Cardiac ventricle fibroblast (primary cell): ENCODE results near the gene HEMK1. TPM values are rescaled to one million over a fixed set of nuclear protein-coding genes. Genes with fewer than 3 reads are reported as not detected.

Experiments used
- total RNA-seq: library from RNA; depleted of rRNA; stranded (reverse); fragments of >200 nt; gene quantifications from 2 replicates; pipeline ENCODE4 v1.2.3, GENCODE V29; 2015

HEMK1 gene, protein sequence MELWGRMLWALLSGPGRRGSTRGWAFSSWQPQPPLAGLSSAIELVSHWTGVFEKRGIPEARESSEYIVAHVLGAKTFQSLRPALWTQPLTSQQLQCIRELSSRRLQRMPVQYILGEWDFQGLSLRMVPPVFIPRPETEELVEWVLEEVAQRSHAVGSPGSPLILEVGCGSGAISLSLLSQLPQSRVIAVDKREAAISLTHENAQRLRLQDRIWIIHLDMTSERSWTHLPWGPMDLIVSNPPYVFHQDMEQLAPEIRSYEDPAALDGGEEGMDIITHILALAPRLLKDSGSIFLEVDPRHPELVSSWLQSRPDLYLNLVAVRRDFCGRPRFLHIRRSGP
- 11.3 and 13.9 TPM in 2 replicates for total RNA-seq

DNA sequence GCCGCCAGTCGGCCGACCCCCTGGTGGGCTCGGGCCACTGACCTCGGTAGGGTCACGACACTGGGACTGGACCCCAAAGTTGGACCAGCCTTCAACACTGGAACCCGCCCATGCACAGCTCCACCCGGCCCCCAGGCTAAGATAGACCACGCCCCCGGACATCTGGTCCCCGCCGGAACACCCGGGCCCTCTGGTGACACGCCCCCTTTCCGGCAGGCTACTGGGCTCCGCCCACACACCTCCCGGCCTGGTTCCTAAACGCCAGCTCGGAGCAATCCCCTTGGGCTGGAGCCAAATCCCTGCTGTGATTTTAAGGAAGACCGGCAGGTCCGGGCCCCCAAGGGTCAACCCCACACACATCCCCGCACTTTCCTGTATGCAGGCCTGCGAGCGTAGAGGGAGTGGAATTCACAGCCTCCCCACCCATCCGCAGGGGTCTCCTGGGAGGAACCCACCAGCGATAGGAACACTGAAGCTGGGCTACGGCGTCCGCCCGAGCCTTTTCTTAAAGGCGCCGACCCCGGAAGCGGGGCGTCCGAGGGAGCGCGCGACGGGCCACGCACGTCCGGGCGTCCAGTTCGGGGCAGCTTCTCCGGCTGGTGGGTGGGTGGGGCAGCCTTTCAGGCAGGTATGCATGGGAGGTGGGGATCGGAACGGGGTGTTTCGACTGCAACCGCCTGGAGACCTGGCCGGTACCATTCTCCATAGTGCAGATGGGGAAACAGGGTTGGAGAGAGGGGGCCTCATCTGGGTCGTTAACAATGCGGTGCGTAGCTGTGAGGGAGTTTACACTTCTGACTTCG, at the start of gene HEMK1:
HEMK1 (plus strand) TSS at position 576 of the 803 bp plus-strand sequence. CDS start 1,583 bp downstream, outside the sequence.

DNA sequence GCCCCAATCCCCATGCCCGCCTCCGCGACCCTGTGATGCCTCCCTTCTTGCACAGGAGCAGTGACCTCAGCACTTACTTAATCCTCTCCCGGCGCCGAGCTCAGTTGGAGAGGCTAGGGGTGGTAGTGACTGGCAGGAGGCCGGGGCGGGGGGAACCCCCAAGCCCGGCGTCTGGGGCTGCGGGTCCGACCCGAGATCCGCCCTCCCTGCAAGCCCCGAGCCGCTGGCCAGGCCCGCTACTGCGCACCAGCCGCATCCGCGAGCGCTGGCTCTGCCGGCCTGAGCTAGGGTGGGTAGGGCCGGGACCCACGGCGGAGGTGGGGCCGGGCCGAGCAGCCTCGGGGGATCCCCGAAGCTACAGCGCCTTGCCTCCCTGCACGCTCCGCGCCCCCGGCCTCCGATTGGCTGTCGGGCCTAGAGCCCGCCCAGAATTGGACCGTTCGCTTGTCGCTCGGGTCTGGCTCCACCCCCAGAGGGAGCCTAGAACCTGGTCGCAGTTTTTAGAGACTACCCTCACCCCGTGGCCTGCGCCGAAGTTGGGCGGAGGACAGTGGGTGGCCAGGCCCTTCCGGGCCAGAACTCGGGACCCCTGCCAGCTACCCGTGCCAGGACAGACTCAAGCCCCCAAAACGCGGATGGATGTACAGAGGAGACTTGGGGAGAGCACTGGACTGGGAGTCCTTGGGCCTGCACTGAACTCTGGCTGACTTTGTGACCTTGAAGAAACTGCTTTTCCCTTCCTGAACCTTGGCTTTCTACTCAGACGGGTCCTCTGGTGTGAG, 1.7 kb upstream of the HEMK1 start, which contains the start of gene C3orf18:
C3orf18 (minus strand) TSS at position 362 of the 782 bp plus-strand sequence. CDS start 2,048 bp downstream, outside the sequence.

DNA sequence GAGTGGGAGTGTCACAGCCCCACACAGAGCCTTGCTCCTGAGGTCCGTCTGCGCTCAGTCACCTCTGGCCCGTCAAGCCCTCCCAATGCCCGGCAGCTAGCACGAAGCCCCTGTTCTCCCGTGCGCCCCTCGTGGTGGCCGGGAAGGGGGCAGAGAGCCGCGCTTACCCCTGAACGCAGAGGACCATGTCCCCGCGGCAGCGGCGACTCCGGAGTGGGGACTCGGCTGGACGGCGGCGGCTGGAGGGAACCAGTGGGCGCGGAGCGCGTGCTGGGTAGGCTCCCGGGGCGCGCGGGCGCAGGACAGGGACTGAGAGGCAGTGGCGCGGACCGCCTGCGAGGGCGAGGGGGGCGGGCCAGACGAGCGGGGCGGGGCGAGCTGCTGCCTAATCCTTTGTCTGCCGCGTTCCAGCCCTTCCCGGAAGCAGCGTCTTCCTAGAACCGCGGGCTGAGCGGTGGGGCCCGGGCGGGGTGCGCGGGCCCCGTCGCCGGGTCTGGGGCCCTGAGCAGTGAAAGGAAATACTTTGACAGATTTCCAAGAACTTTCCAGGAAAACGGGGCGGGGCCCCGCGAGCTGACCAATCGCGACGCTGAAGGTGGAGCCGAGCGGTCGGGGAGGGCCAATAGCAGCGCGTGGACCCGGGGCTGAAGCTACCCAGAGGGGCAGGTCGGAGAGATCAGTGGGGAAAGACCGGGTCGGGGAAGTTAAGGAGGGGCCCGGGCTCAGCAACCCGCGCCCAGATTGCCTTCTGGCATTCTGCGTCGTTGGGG, 42.3 kb downstream of the HEMK1 start, which contains the start of gene CISH:
CISH (minus strand) TSS at position 311 of the 770 bp plus-strand sequence; CDS start at position 187, 124 bp downstream.

DNA sequence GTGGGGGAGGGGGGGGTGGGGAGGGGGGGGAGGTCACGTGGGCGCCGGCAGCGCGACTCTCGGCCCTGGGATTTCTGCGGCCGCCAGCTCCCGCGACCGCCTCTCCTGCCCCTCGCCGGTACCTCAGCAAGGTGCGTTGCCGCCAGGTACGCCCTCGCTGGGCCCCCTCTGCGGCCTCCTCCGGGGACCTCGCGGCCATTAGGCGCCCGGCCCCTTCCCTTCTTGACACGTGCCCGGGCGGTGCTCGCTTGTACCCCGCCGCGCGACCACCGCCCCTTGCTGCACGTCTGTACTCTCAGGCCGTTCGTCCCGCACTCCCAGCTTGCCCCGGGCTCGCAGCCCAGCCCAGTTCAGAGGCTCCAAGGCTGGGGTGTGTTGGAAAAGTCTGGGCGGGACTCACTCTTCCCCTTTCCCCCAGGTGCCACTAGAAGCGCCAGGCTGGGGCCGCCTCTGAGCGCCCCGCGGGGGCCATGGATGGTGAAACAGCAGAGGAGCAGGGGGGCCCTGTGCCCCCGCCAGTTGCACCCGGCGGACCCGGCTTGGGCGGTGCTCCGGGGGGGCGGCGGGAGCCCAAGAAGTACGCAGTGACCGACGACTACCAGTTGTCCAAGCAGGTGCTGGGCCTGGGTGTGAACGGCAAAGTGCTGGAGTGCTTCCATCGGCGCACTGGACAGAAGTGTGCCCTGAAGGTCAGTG, 47.9 kb downstream of the HEMK1 start, which contains the start of gene MAPKAPK3:
MAPKAPK3 (plus strand) TSS at position 56 of the 696 bp plus-strand sequence; CDS start at position 471, 415 bp downstream.

Other genes with a start within 250 kb of the HEMK1 start
- 51.3 and 65.4 TPM in 2 replicates for gene HYAL2, start 246.8 kb upstream of the HEMK1 start, total RNA-seq
- 11.4 and 41.2 TPM in 2 replicates for gene TUSC2, start 241.3 kb upstream of the HEMK1 start, total RNA-seq
- 18.4 and 23.3 TPM in 2 replicates for gene RASSF1, start 228.7 kb upstream of the HEMK1 start, total RNA-seq
- gene ZMYND10, start 223.8 kb upstream of the HEMK1 start, total RNA-seq: 0.06 and 0.24 TPM in 2 replicates
- 15.5 and 22.6 TPM in 2 replicates for gene NPRL2, start 218.7 kb upstream of the HEMK1 start, total RNA-seq
- 21.4 and 29.5 TPM in 2 replicates for gene CYB561D2, start 218.7 kb upstream of the HEMK1 start, total RNA-seq
- 62.7 and 65.7 TPM in 2 replicates for gene TMEM115, start 210.0 kb upstream of the HEMK1 start, total RNA-seq
- not detected in 2 replicates for gene CACNA2D2, start 65.9 kb upstream of the HEMK1 start, total RNA-seq
- gene C3orf18, start 1.8 kb upstream of the HEMK1 start, total RNA-seq: 7.5 and 10.7 TPM in 2 replicates
- 3.5 and 4.7 TPM in 2 replicates for gene CISH, start 42.3 kb downstream of the HEMK1 start, total RNA-seq
- 17.1 and 18.9 TPM in 2 replicates for gene MAPKAPK3, start 47.6 kb downstream of the HEMK1 start, total RNA-seq
- under 0.01 and 0.05 TPM in 2 replicates for gene DOCK3, start 105.4 kb downstream of the HEMK1 start, total RNA-seq